HFF-Myc (cell line): ENCODE results near the gene KCNMA1.

Source experiments
- DNase-seq: peaks from one replicate; pipeline ENCODE4 v3.0.0-alpha.2; 2011; ENCODE audit warnings: low read depth; ENCODE audit errors: extremely low read depth
- H3K4me3 ChIP-seq: replicated peaks from 2 replicates; pipeline ENCODE4 v1.5.1; 2011; ENCODE audit warnings: low read depth, mild to moderate bottlenecking, control low read depth, low read length
- TF ChIP-seq, protein P1 (sequence below): IDR thresholded peaks from 2 replicates; pipeline ENCODE4 v1.5.1; 2012; ENCODE audit warnings: mild to moderate bottlenecking, low read depth, low read length, control low read depth; ENCODE audit errors: missing control alignments

The KCNMA1 gene

DNA sequence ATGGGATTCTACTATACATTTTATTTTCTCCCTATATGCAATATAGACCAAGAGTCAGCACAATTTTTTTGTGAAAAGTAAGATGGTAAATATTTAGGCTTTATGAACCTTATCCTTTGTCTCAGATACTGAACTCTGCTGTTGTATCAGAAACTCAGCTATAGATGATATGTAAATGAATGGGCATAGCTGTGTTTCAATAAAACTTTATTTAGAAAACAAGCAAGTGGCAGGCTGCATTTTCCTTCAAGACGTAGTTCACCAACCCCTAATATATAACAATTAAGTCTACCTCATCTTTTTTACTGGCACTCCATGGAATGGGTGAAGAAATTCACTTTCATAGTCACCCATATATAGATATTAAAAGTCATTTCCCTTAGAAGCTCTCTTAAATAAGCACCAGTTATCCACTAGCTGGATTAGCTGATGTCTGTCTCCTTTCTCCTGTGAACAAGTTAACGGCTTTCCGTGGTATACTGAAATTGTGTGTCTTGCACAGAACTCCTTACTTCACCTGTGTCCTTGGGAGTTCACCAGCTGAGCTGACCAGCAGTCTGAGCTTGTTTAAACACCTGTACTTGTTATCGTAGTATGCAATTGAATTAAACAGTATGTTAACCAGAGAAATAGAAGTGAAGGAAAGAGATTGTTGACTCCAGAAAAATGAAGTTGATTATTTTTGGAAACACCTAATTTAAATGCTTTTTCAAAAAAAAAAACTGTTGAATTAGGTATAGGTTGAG, 770.6 kb downstream of the KCNMA1 start:
- DNase-seq: no peak
- H3K4me3 ChIP-seq: no peak overlapping the region
- TF ChIP-seq, protein P1, sequence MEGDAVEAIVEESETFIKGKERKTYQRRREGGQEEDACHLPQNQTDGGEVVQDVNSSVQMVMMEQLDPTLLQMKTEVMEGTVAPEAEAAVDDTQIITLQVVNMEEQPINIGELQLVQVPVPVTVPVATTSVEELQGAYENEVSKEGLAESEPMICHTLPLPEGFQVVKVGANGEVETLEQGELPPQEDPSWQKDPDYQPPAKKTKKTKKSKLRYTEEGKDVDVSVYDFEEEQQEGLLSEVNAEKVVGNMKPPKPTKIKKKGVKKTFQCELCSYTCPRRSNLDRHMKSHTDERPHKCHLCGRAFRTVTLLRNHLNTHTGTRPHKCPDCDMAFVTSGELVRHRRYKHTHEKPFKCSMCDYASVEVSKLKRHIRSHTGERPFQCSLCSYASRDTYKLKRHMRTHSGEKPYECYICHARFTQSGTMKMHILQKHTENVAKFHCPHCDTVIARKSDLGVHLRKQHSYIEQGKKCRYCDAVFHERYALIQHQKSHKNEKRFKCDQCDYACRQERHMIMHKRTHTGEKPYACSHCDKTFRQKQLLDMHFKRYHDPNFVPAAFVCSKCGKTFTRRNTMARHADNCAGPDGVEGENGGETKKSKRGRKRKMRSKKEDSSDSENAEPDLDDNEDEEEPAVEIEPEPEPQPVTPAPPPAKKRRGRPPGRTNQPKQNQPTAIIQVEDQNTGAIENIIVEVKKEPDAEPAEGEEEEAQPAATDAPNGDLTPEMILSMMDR: no peak

DNA sequence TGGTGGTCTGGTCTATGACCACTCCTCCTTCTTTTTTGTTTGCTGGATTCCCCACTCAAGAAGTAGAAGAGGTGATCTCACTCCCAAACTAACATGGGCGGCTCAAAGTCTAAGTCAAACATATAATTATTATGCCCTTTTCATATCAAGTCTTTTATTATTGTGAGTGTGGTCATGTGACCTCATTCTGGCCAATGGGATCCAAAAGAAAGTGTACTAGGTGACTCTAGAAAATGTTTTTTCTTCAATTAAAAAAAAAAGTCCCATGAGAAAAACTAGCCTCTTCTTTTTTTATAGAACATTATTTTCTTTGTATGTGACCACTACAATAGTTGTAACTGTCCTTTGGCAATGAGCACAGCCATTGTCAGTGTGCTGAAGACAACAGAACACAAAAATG, 772.7 kb downstream of the KCNMA1 start:
- TF ChIP-seq, protein P1: no peak
- H3K4me3 ChIP-seq: no peak overlapping the region
- no peak for DNase-seq

DNA sequence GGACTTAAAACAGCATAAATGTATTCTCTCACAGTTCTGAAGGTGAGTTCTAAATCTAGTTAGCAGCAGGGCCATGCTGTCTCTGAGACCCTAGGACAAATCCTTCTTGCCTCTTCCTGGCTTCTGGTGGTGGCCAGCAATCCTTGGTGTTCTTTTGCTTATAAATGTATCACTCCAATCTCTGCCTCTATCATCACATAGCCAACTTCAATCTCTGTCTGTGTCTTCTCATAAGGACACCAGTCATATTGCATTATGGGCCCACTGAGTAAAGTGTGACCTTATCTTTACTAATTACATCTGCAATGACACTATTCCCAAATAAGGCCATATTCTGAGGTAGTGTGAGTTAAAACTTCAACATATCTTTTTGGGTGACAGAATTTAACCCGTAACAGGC, 778.9 kb downstream of the KCNMA1 start:
- no peak for DNase-seq
- no peak overlapping the region for H3K4me3 ChIP-seq
- TF ChIP-seq, protein P1: no peak

DNA sequence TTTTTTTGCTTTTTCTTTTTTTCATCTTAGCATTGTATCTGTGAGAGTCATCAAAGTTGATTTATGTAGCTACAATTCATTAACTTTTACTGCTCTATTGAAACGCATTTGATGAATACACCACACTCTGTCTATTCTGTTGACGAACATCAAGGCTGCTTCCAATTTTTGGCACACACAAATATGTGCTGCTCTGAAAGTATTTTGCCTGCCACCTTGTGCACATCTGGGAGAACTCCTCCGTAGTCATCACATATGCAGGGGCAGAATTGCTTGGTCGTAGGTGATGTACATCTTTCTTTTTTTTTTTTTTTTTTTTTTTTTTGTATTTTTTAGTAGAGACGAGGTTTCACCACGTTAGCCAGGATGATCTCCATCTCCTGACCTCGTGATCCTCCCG, 796.8 kb downstream of the KCNMA1 start:
- no peak overlapping the region for H3K4me3 ChIP-seq
- no peak for DNase-seq
- TF ChIP-seq, protein P1: no peak

DNA sequence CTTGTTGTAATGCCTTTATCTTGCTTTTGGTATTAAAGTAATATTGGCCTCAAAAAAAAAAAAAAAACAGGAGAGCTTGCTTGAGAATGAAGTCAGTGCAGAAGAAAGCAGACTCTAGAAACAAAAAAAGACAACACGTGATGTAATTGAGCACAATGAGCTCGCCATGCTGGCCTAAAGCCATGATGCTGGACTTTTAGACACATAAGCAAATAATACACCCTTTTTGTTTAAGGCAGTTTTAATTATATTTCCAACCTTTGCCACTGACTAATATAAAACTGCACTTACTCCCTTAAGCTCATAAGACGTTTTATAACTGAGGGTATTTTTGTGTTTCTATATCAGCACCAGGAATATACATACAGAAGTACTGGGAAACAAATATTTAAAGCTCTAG, 798.3 kb downstream of the KCNMA1 start:
- DNase-seq: no peak
- TF ChIP-seq, protein P1: no peak
- H3K4me3 ChIP-seq: no peak overlapping the region

DNA sequence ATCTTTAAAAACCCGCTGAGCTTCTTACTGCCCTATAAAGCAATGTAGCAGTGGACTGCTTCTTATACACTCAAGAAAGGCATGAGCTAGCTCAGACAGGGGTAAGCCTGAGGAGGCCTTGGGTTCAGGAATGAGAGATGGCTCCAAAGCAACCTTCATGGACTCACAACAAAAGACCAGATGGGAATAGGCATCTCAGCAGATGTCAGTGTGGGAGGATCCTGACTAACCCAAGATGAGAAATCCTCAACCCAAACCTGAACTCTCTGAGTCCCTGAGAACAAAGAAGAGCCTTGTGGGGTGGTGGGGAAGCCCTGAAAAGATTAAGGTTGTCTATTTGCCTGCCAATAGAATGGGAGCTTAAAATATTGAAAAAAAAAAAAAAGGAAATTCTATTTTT, 807.4 kb downstream of the KCNMA1 start:
- TF ChIP-seq, protein P1: no peak
- no peak for DNase-seq
- no peak overlapping the region for H3K4me3 ChIP-seq

DNA sequence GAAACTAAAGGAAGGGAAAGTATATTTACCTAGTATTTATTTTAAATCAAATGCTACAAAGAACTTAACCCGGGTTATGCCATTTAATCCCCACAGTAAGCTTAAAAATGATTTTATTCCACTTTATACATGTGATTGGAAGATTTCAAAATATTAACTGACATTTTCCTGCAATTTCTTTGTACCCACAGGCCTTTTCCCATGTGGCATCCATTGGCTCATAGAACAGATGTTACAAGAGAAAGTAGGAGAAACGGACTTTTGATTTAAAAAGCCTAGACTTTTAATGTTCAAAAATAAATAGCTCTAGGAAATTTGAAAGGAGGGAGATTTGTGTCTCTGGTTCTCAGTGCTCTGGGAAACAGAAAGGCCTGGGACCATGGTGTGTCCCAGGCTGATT, 807.9 kb downstream of the KCNMA1 start:
- TF ChIP-seq, protein P1: no peak

More for the DNA sequence above, 807.9 kb downstream of the KCNMA1 start:
- DNase-seq: no peak
- no peak overlapping the region for H3K4me3 ChIP-seq
